RWPE1 (cell line): Measurements from ENCODE around the gene PAIP2.
A peak's percentile ranks its signal among the peaks of the same experiment; 100 is the strongest.

Experiments
- CTCF ChIA-PET: fragments of 350-600 bp; sonication (Branson Sonifier 250); formaldehyde crosslinking; extraction: SDS; loops from one replicate; lab custom pipeline; 2021; lab: Yijun Ruan, JAX
- POLR2A ChIA-PET: fragments of 400-600 bp; formaldehyde crosslinking; extraction: SDS; loops from one replicate; lab custom pipeline; 2020; ENCODE audit warnings: antibody characterized with exemption; ENCODE audit not compliant: low non-redundant PET; lab: Yijun Ruan, JAX
- DNase-seq: peaks from one replicate; pipeline ENCODE4 v3.0.0; 2012; ENCODE audit warnings: low spot score
- H3K27ac ChIP-seq: fragments of 450-650 bp; 2 replicates; pipeline ENCODE4 v1.5.1; 2017
- TF ChIP-seq, protein P1 (sequence below): fragments of 450-650 bp; conservative IDR thresholded peaks from 2 replicates; pipeline ENCODE4 v1.5.1; 2017; ENCODE audit warnings: low read depth, mild to moderate bottlenecking

PAIP2 gene

DNA sequence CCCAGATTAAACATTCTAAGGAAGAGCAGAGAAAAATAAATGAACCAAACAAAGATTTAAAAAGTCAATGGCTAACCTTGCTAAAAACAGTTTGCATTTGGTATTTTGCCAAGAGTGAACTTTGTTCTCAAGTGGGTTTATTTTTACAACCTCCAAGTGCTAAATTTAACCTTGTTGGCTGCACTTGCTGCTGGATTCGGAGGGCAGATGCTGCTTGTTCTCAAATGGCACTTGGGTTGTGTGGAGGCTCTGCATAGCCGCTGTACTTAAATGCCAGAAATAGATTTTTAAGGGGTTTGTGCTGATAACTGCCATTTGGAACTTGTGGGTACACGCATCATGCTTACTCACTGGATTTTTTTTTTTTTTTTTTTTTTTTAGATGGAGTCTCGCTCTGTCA lies 75.6 kb downstream of the PAIP2 start:
- POLR2A ChIA-PET, result no interaction called here
- TF ChIP-seq, protein P1, sequence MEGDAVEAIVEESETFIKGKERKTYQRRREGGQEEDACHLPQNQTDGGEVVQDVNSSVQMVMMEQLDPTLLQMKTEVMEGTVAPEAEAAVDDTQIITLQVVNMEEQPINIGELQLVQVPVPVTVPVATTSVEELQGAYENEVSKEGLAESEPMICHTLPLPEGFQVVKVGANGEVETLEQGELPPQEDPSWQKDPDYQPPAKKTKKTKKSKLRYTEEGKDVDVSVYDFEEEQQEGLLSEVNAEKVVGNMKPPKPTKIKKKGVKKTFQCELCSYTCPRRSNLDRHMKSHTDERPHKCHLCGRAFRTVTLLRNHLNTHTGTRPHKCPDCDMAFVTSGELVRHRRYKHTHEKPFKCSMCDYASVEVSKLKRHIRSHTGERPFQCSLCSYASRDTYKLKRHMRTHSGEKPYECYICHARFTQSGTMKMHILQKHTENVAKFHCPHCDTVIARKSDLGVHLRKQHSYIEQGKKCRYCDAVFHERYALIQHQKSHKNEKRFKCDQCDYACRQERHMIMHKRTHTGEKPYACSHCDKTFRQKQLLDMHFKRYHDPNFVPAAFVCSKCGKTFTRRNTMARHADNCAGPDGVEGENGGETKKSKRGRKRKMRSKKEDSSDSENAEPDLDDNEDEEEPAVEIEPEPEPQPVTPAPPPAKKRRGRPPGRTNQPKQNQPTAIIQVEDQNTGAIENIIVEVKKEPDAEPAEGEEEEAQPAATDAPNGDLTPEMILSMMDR, result no peak
- peak overlapping the region; percentile 41; the same call in 1 of the 2 replicates for H3K27ac ChIP-seq
- no peak for DNase-seq
- CTCF ChIA-PET, result interaction anchor here (1.1 to 9.1 kb wide), 2 partner anchors 97 to 348 kb away, joined by 3 to 171 read pairs; no protein-coding TSS in a partner anchor

DNA sequence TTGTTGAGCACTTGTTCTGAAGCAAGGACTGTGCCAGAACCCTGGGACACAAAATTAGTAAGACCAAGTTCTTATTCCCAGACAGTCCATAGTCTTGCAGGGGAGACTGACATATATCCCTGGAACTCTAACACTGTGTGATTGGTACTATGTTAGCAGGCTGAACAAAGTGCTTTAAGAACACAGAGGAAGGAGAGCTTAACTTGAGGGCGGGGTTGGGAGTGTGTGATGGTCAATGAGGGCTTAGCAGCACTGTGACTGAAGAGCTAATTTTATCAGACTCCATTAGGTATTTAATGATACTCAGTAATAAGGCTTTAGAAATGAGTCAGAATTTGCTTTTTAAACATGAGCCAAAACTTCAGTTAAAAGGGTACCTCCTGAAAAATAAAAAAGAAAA lies 77.1 kb downstream of the PAIP2 start:
- TF ChIP-seq, protein P1, result no peak
- CTCF ChIA-PET, result interaction anchor here (9.1 kb wide), 1 partner anchor 95 kb away, joined by 171 read pairs; no protein-coding TSS in a partner anchor
- H3K27ac ChIP-seq, result no peak overlapping the region
- POLR2A ChIA-PET, result interaction anchor here (0.7 kb wide), 1 partner anchor 22 kb away, joined by 3 read pairs; no protein-coding TSS in a partner anchor
- DNase-seq, result no peak
